Activated CD4-positive, alpha-beta T cell treated with anti-CD3 and anti-CD28 coated beads, Interleukin-2, amount 50 U/mL, for 1 hour (primary cell): ENCODE results near the gene ASAP2.

ENCODE experiments used
- DNase-seq: peaks from one replicate; pipeline ENCODE4 v3.0.0-alpha.2; 2020

The ASAP2 gene

DNA sequence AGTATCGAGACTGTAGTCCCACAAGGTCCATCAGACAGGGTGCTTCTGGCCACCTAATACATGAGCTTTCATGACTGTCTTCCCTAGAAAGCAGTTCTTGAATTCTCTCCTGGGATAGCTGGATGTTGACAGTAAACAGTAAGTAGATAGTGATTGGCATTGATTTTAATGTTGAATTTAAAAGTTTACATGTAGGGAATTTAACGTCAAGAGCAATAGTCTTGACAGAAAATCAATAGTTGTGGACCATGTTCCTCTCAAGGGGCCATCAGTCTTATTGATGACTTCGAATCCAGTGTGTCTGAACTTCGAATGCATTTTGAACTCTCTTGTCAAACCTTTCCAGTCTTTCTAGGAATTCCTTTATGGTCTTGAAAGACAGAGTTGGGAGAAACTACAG lies 152.9 kb downstream of the ASAP2 start:
- no peak for DNase-seq

DNA sequence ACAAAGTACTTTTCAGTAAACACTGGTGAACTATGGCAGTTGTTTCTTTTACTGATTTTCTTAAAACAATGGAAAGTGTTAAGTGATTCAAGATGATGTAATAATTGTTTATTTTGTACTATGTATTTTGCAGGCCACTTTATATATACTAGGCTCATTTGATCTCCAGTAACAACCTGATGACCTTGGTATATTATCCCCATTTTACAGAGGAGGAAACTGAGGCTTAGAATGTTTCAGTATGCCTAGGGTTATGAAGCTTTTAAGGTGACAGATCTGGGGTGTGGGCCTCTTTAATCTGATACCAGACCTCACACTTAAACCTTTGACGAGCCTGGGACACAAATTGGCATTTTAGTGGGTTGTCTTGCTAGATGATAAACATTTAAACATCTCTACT lies 153.5 kb downstream of the ASAP2 start:
- DNase-seq: no peak

DNA sequence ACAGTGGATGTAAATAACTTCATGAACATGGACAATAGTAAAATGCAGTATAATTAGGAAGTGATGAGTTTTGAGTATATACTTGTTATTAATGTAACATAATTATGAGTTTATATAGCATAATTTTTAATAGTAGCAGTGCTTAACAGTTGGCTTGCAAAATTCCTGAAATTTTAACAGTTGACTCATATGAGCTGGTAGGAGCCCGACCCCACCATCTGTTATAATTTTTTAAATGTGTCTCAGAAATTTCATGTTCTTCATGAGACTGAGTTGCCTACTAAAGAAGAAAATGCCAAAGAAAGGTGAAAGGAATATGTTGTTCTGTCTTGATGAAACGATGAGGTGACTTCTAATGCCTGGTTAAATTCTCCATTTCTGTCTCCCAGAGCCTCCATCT lies 154.1 kb downstream of the ASAP2 start:
- no peak for DNase-seq

DNA sequence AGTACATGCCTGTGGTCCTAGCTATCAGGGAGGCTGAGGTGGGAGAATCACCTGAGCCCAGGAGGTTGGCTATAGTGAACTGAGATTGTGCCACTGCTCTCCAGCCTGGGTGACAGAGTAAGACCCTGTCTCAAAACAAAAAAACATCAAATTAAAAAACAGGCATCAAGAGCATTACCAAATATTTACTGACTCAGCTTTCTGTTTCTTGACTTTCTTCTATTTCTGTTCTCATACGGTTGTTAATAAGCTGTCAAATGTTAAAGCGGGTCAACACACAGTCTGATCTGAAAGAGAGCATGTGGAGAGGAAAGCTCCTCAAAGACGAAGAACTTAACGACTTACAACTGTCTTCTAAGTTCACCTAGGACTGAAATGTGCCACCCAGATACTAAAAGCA lies 157.8 kb downstream of the ASAP2 start:
- no peak for DNase-seq

DNA sequence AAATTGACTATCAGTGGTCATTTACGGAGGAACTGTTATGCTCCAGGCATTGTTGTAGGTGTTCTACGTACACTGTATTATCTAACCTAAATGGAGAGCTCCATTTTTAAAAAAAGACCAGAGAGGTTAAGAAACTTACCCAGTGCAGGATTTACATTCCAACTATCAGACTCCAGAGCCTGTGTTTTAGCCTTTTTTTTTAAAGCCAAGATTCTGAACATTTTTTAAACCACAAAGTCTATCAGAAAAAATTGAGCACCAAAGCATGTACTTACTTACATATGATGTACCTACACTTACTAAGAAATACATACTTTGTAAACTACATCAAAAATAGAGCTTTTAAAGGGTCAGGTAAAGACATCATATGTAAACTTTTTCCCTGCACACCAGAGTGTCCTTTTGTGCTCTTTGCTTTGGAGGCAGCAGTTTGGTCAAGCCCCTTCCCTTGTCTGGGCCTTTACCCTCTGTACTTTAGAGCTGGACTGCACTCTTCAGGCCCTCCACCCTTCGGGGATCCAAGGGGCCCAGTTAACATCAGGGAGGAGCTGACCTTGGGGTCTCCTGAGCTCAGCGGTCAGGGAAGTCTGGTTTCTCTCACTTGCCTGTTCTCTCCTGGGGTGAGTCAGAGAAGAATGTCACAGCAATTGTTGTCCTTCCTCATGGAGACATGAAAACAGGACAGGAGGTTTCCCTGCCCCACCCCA lies 158.3 kb downstream of the ASAP2 start:
- no peak for DNase-seq

DNA sequence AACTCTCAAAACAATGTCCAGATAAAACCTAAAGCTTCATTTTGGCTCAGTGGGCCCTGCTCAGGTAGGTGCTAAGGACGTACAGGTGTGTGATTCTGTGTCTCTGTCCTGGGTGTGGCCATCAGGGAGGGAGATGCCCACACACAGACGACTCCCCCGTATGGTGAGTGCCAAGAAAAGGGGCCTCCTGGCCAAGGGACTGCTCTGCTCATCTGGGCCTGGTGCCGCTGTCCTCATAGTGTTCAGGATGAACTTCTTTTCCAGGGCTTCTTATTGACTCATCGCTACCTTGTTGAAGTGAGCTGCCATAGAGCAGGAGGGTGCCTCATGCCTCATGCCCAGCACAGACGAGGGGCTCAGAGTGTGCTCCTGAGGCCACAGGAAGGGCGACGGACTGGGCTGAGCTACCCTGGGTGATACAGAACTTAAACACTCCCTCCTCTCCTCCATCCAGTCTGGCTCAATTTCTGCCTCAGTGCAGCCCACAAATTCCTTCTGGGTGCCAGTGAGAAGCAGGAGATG lies 158.9 kb downstream of the ASAP2 start:
- DNase-seq: no peak

DNA sequence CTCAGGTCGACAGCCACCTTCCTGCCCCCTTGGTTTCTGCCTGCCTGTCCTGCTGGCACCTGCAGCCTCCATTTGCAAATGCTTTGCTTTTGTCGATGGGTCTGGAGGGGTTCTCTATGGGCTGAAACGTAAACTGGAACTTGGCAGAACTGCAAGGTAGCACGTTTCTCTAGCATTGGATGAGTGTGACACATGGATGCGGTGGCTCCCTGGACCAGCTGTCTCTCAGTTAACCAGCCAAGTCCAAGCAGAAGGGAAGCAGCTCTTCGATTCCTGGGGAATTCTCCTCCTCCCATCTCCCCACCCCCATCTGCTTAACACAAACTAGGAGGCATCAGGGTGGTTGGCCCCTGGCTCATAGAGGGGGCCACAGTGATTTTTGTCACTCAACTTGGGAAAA lies 159.4 kb downstream of the ASAP2 start:
- DNase-seq: no peak

DNA sequence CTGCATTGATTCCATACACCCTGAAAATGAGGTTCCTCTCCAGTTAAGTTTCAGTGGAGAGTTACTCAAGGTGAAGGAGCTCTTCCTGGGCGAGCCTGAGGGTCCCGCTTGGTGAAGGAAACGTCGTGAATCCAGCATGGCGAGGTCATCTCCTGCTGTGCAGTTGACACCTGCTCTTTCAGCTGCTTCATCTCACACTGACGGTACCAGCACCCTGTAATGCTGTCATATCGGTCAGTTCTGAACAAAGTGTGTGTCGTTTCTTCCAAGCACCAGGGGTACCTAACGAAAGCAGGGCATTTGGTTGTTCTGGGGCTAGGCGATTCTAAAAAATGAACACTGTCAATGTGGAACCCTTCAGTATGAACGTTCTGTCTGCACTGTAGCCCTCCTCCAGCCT lies 164.1 kb downstream of the ASAP2 start:
- DNase-seq: no peak

DNA sequence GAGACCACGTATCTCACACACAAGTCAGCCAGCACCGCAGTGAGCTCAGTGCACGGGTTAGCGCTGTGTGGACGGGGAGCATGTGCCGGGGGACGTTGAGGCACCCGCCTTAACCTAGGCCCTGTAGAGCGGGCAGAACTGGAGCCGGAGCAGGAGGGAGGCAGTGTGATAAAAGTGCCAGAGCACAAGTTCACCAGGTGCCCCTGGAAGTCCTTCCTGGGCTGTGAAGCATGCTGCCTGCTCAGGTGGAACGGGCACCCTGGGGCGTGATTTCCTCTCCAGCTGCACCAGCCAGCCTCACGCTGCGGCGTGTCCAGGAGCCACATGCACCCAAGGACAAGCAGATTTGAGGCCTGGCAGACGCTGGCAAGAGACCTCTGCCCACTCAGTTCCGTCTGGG lies 166.4 kb downstream of the ASAP2 start:
- no peak for DNase-seq

DNA sequence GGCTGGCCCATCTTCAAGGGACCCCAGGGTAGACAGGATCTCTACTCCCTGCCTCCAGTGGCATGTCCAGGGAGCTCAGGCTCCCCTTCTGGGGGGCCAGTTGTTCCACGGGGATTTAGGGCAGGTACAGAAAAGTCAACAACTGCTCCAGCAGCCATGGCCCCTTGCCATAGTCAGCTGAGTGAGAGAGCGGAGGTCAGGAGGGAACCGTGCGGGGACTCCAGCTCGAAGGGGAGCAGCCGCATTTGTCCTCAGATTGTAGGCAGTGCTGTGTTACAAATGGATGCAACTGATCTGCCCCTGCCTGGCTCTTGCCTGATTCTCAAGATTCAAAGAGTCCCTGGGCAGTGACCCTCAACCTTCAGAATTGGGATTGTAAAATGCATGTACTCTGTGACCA lies 166.9 kb downstream of the ASAP2 start:
- DNase-seq: no peak

DNA sequence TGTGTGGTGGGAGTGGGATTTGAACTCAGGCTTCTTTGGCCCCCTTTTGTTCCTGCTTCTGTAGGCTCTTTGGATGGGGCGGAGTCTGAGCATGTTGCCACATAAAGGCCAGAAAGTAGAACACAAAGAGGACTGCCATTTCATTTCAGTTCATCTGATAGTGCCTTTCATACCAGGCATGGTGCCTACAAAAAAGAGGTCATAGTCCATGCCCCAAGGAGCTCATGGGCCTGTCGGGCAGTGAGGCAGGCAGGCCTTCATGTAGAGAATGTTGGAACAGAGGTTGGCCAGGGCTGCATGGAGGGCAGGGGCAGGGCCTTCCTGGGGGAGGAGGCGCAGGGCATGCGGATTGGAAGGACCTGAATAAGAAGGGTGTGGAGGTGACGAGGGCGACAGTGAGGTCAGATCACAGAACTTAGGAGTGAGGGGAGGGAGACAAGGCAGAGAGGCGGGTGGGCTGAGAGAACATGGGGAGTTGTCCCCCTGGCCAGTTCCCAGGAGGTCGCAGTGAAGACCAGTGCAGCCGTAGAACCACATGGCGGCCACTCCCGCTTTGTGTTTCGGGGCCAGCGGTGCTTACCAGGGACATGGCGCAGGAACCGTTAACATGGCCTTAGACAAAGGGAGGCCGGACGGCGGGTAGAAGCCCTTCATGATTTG lies 167.6 kb downstream of the ASAP2 start:
- DNase-seq: no peak

DNA sequence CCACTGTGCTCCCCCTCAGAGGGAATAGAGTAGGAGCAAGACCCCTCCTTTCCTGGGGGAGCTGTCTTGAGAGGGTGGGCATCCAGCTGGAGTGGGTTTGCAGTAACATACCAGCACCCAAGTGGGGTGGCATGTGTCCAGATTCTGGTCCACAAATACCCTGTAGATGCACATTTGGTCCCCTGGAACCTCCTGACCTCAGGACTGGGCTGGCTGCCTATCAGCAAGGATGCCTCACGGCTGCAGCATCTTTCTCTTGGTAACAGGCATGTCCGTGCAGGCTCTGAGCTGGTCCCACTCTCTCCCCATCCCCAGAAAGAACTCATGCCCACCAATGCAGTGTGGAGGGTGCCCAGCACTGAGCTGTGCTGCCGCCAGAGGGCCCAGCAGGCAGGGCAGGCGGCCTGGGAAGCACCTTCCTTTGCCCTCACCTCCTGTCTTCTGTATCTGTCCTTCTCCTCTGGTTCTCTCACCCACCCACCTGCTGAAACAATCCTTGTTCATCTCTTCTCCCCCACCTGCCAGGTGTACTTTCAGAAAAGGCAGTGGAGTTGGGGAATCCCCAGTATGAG lies 169.3 kb downstream of the ASAP2 start:
- no peak for DNase-seq

DNA sequence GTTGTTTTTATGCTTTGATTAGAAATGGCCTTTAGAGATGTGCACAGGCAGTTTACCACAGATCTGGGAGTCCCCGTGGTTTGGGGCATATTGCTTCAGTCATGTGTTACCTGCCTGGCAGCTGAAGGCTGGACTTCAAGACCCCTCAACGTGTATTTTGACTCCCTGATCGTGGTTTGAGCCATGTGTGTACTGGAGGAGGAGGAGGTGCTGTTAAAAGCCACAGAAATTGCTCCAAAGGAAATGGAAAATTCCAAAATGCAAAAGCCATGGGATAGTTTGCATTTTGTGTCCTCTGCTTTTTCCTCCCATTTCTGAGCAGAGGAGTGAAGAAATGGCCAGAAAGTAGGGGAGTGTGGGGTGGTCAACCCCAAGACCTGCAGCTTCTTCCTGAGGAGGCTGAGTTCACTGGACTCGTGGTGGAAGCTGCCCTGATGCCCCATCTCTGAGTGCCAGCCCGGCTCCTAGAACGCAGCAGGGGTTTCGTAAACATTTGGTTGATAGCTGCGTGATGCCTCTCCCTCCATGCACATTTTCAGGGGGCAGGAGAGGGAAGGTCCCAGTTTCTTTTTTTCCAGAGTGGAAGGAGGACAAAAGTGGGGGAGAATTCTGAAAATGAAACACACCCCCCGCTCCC lies 171.0 kb downstream of the ASAP2 start:
- DNase-seq: no peak

DNA sequence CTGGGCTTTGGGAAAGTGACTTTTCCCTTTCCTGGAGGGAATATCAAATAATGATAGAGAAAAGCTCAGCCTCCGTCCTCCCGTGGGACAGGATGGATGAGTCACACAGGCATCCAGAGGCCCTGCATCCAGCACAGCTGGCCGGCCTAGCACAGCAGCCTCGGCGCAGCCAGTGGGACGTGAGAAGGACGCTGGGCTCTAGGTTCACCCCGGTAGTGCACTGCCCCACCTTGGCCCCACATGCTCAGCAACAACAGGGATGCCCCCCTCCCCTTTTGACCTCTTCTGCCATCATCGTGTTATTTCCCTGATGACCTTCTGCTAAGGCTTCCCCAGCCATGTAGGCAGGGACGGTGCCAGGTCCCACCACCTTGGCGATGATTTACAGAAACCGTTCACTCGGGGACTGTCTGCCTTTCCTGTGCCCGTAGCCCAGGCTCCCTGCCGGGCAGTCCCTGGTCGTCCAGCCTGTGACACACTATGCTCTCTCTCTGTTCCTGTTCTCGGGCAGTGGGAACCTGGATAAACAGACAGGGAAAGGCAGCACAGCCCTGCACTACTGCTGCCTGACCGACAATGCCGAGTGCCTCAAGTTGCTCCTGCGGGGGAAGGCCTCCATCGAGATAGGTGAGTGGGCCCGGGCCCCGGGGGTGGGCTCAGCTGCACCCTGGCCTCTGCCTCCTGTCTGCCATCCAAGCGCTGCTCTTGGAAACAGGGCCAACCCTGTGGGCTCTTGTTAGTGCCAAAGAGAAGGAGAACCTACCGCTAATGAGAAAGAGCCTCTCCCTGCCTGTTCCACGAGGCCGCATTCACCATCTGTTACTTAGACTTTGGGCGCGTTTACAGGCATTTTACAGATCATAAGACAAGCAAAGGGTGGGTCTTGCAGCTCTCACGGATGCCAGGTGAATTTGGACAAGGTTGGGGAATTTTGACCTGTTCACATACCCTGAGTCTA lies 172.1 kb downstream of the ASAP2 start:
- DNase-seq: no peak

DNA sequence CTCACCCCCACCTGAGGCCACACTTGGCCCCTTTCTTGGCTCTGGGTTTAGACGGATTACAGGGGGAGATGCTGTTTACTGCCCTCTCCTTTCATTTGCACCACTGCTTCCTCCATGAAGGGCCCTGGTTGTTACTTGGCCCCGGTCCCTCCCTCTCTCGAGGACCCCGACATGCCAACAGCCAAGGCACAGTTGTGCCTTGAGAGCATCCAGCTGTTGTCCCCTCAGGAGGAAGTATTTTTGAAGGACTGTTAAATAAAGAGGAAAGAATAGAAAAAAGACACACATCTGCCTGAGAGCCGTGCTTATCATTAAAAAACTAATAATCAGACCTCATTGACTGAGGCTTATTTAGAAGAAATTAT lies 172.8 kb downstream of the ASAP2 start:
- DNase-seq: no peak

DNA sequence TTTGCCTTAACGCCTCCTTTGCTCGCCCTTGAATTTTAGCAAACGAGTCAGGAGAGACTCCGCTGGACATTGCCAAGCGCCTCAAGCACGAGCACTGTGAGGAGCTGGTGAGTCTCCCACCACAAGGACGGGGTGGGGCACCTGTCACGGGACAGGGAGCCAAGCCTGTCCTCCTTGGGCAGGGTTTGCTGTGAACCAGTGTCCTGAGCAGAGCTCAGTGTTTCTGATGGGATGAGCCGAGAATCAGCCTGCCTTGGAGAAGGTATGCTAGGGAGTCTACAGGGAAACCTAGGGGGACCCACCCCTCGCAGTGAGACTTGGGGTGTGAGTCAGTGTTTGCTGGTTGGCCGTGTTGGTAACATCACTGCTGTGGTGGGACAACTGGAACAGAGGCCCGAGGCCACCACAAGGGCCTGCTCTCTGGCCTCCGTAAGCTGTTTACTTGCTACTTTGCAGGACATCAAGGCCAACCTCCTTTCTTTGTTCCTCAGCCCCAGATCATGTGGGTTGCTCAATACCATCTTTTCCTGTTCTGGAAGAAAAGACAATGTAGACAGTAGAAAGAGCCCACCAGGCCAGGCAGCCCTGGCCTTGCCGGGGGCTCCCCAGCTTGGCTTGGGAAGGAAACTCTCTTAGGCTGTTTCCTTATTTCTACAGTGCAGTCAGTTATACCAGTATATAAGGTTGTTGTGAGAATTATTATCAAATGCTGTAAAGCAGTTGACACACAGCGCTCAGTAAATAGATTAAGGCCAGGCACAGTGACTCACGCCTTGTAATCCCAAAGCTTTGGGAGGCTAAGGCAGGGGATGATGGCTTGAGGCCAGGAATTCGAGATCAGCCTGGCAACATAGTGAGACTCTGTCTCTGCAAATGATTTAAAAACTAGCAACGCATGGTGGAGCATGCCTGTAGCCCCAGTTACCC lies 174.4 kb downstream of the ASAP2 start:
- DNase-seq: no peak

DNA sequence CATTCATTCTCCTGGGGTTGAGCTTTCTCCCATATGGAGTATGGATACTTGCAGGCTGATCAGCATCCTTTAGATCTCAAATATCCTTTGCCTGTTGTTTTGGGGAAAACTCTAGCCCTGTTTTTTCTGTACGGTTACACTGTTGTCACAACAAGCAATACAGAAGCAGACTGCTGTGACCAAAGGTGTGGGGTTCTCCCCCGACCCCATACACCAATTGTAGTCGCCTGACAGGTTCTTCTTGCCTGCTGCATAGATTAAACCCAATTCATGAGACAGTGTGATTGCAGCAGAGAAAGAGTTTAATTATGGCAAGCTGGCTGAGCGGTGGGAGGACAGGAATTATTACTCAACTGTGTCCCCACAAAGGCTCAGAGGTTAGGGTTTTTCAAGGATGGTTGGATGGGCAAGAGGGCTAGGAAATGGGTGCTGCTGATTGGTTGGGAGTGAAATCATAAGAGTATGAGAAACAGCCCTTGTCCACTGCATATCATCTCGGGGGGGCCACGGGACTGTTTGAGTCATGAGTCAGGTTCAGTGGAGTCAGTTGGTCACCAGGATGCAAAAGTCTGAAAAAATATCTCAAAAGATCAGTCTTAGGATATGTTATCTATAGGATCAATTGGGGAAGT lies 176.1 kb downstream of the ASAP2 start:
- DNase-seq: no peak

DNA sequence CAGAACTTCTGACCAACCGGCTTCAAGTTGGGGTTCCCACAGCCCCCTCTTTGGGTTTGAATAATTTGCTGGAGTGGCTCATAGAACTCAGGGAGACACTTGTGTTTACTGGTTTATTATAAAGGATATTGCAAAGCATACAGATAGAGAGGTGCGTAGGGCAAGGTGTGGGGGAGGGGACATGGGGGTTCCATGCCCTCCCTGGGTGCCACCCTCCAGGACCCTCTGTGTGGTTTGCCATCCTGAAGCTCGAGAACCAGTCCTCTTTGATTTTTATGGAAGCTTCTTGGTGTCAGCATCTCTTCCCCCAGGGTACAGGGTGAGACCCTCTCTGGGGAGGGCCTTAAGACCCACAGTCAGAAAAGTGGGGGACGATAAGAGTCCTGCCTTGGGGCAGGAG lies 177.9 kb downstream of the ASAP2 start:
- DNase-seq: no peak

DNA sequence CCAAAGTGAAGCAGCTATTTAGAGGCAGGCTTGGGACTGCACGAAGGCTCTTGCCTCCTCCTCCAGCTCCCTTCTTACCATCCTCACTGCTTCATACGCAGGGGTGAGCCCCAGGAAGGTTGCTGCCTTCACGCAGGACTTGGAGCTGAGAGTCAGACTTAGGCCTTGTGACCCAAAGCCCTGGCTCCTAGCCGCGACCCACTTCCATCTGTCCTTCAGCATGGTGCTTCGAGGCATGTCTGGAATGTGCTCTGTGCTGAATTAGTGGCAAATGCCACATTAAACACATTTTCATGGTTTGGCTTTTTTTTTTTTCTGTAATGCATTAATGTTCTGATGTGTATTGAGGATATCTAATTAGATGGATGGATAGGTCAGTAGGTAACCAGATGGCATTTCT lies 179.2 kb downstream of the ASAP2 start:
- DNase-seq: no peak

DNA sequence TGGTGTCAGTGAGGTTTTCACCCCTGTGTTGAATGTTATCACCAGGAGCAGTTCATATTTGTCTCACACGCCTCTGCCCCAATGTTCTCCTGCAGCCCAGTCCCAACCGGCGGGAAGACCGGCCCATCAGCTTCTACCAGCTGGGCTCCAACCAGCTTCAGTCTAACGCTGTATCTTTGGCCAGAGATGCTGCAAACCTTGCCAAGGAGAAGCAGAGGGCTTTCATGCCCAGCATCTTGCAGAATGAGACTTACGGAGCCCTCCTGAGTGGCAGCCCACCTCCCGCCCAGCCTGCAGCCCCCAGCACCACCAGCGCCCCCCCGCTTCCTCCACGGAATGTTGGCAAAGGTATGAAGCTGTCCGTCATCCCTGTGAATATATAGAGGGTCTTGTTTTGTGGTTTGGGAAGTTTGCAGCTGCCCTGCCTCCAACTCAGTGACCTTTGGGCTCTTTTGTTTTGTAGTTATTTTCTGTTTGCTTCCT lies 181.6 kb downstream of the ASAP2 start:
- DNase-seq: no peak
